ENCODE results near the gene NANP.

NANP gene

GRCh38 chr20:25571240-25571639 lies 52.6 kb downstream of the NANP start:
- TF ChIP-seq, protein P1, sequence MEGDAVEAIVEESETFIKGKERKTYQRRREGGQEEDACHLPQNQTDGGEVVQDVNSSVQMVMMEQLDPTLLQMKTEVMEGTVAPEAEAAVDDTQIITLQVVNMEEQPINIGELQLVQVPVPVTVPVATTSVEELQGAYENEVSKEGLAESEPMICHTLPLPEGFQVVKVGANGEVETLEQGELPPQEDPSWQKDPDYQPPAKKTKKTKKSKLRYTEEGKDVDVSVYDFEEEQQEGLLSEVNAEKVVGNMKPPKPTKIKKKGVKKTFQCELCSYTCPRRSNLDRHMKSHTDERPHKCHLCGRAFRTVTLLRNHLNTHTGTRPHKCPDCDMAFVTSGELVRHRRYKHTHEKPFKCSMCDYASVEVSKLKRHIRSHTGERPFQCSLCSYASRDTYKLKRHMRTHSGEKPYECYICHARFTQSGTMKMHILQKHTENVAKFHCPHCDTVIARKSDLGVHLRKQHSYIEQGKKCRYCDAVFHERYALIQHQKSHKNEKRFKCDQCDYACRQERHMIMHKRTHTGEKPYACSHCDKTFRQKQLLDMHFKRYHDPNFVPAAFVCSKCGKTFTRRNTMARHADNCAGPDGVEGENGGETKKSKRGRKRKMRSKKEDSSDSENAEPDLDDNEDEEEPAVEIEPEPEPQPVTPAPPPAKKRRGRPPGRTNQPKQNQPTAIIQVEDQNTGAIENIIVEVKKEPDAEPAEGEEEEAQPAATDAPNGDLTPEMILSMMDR (IDR thresholded peaks at IDR 0.05; ENCODE audit: control extremely low read depth, extremely low read depth, low read depth, missing control alignments), result no peak
- CTCF ChIA-PET, result no interaction called here
- no peak for DNase-seq (ENCODE audit: extremely low spot score)
- POLR2A ChIA-PET, result no interaction called here

DNA sequence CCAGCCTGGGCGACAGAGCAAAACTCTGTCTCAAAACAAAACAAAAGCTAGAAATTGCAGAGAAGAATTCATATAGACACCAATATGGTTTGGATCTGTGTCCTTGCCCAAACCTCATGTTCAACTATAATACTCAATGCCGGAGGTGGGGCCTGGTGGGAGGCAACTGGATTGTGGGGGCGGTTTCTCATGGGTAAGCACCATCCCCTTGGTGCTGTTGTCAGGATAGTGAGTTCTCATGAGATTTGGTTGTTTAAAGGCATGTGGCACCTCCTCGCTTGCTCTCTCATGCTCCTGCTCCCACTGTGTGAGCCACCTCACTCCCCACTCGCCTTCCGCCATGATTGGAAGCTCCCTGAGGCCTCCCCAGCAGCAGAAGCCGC lies 53.7 kb downstream of the NANP start:
- CTCF ChIA-PET, result no interaction called here
- POLR2A ChIA-PET, result no interaction called here
- TF ChIP-seq, protein P1 (IDR thresholded peaks at IDR 0.05; ENCODE audit: control extremely low read depth, extremely low read depth, low read depth, missing control alignments), result no peak
- no peak for DNase-seq (ENCODE audit: extremely low spot score)

GRCh38 chr20:25567286-25567685 lies 56.5 kb downstream of the NANP start:
- TF ChIP-seq, protein P1 (IDR thresholded peaks at IDR 0.05; ENCODE audit: control extremely low read depth, extremely low read depth, low read depth, missing control alignments), result no peak
- ChIA-PET CTCF (no interaction called here), POLR2A (no interaction called here)
- DNase-seq (ENCODE audit: extremely low spot score), result no peak

- ChIA-PET CTCF (no interaction called here), POLR2A (no interaction called here)
- DNase-seq (ENCODE audit: extremely low spot score), result no peak
- TF ChIP-seq, protein P1 (IDR thresholded peaks at IDR 0.05; ENCODE audit: control extremely low read depth, extremely low read depth, low read depth, missing control alignments), result no peak
Measured at GRCh38 chr20:25566821-25567220, 57.0 kb downstream of the NANP start.

DNA sequence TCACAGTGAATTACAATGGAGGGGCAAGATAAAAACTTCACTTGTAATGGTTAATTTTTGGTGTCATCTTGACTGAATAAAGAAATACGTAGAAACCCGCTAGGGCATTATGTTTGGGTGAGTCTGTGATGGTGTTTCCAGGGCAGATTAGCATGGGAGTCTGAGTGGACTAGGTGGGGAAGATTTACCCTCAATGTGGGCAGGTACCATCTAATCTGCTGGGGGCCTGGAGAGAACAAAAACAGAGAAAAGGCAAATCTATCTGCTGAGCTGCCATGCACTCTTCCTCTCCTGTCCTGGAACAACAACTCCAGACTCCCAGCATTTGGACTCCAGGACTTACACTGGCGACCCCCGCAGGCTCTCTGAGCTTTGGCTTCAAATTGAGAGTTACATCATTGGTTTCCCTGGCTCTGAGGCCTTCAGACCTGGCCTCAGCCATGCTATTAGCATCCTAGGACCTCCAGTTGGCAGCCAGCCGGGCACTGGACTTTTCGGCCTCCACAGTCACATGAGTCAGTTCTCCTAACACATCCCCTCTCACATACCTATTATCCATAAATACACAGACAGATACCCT lies 58.1 kb downstream of the NANP start:
- DNase-seq (ENCODE audit: extremely low spot score), result no peak
- TF ChIP-seq, protein P1 (IDR thresholded peaks at IDR 0.05; ENCODE audit: control extremely low read depth, extremely low read depth, low read depth, missing control alignments), result no peak
- CTCF ChIA-PET, result no interaction called here
- POLR2A ChIA-PET, result no interaction called here

- POLR2A ChIA-PET, result no interaction called here
- DNase-seq (ENCODE audit: extremely low spot score), result no peak
- CTCF ChIA-PET, result no interaction called here
- TF ChIP-seq, protein P1 (IDR thresholded peaks at IDR 0.05; ENCODE audit: control extremely low read depth, extremely low read depth, low read depth, missing control alignments), result no peak
Measured at GRCh38 chr20:25563876-25564275, 59.9 kb downstream of the NANP start.

DNA sequence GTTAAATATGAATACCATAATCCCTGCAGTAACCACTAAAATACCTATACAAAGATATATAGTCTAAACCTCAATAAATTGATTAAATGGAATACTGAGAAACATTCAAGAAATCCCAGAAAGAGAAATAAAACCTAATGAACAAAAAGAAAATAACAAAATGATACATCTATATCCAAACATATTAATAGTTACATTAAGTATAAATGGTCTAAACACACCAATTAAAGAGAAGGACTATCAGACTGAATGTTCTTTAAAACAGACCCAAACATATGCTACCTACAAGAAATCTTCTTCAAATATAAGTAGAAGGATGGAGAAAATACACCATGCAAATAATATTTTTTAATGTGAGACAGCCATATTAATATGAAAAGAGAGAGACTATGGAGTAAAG lies 60.5 kb downstream of the NANP start:
- TF ChIP-seq, protein P1 (IDR thresholded peaks at IDR 0.05; ENCODE audit: control extremely low read depth, extremely low read depth, low read depth, missing control alignments), result no peak
- ChIA-PET CTCF (no interaction called here), POLR2A (no interaction called here)
- no peak for DNase-seq (ENCODE audit: extremely low spot score)
